GM18951 (cell line): ENCODE data around the gene TMEM109.

ENCODE experiments used
- POLR2A ChIP-seq: IDR thresholded peaks from 4 replicates; pipeline ENCODE4 v1.6.1; 2011; ENCODE audit warnings: mild to moderate bottlenecking; ENCODE audit not compliant: insufficient read length, insufficient read depth; ENCODE audit errors: extremely low read depth
- in situ Hi-C: fragments of 300-500 bp; cut with MboI; formaldehyde crosslinking; loops from one replicate; pipeline ENCODE4 v1.12.0; 2022; ENCODE audit warnings: low sequenced_read_pairs, mixed read lengths, inconsistent platforms; ENCODE audit not compliant: unreplicated experiment

TMEM109 gene

DNA sequence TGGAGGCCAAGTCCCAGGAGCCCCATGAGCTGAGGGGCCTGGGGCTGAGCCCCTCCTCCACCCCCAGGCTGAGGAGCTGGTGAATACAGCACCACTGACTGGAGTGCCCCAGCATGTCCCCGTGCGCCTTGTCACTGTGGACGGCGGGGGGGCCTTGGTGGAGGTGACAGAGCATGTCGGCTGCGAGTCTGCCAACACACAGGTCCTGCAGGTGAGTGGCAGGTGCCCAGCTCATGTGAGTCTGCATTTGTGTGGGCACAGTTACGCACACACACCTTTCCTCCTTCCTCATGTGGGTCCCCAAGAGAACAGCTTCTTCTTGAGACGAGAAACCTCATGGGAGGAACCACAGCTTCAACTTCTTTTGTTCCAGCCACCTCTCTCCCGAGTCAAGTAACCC, 18.0 kb downstream of the TMEM109 start:
- in situ Hi-C loops = no loop called here
- TF ChIP-seq POLR2A = no peak

GRCh38 chr11:60932605-60933356, 18.8 kb downstream of the TMEM109 start:
- TF ChIP-seq POLR2A = no peak
- in situ Hi-C loops = no loop called here

DNA sequence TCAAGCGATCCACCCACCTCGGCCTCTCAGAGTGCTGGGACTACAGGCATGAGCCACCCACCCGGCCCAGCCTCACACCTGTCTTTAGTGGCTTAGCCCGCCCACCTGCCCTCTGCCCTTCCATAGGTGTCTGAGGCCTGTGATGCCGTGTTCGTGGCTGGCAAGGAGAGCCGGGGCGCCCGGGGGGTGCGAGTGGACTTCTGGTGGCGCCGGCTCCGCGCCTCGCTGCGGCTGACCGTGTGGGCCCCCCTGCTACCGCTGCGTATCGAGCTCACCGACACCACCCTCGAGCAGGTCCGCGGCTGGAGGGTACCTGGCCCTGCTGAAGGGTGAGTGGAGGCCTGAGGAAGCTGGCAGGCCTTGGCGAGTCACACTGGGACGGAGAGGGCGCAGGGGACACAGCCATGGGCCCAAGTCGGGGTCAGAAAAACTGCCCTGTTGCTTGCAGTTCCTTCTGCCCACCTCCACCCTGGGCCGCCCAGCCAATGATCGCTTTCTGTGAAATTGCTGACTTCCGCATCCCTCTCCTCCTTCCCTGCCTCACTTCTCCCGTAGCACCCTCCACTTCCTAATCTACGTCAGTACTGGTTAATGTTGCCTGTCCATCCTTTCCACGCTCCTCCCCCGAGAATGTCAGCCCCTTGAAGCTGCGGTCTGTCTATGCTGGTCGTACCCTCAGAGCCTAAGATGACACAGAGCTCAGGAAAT, 19.6 kb downstream of the TMEM109 start:
- no peak for TF ChIP-seq POLR2A
- in situ Hi-C loops = no loop called here

DNA sequence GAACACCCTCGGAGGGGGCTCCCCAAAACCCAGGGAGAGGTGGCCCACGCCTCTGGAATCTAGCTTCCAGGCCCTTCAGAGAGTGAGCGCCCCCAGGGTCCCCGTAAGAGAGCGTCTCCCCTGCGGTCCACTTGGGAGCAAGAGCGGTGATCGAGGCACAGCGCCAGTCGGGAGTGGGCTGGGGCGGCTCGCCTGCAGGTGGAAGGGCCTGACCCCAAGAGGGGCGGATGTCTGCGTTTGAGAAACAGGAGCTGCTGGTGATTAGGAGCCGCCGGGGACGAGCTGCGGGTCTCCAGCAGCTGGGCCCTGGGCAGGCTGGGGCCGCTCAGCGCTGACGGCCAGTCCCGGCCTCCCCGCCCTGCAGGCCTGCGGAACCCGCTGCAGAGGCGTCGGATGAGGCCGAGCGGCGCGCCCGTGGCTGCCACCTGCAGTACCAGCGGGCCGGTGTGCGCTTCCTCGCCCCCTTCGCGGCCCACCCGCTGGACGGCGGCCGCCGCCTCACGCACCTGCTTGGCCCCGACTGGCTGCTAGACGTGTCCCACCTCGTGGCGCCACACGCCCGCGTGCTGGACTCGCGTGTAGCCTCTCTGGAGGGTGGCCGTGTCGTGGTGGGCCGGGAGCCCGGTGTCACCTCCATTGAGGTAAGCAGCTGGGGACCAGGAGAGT, 20.3 kb downstream of the TMEM109 start:
- TF ChIP-seq POLR2A = no peak
- in situ Hi-C loops = no loop called here

- in situ Hi-C loops = no loop called here
- TF ChIP-seq POLR2A = peak; percentile 7
These were observed 21.0 kb downstream of the TMEM109 start for GRCh38 chr11:60934790-60935605.

DNA sequence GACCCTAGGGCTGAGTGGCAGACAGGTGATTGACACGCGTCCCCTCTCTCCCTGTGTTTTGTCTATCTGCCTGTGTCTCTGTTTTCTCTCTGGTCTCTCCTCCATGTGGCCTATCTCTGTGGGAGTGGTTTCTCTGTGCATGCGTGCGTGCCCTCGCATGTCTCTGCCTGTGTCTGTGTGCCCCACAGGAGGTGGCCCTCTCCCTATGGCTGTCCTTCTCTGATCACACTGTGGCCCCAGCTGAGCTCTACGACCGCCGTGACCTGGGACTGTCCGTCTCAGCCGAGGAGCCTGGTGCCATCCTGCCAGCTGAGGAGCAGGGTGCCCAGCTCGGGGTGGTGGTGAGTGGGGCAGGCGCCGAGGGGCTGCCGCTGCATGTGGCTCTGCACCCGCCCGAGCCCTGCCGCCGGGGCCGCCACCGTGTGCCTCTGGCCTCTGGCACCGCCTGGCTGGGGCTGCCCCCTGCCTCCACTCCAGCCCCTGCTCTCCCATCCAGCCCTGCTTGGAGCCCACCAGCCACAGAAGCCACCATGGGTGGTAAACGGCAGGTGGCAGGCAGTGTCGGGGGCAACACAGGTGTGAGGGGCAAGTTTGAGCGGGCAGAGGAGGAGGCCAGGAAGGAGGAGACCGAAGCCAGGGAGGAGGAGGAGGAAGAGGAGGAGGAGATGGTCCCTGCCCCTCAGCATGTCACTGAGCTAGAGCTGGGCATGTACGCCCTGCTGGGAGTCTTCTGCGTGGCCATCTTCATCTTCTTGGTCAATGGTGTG, 21.9 kb downstream of the TMEM109 start:
- peak; percentile 13 for TF ChIP-seq POLR2A
- in situ Hi-C loops = no loop called here

DNA sequence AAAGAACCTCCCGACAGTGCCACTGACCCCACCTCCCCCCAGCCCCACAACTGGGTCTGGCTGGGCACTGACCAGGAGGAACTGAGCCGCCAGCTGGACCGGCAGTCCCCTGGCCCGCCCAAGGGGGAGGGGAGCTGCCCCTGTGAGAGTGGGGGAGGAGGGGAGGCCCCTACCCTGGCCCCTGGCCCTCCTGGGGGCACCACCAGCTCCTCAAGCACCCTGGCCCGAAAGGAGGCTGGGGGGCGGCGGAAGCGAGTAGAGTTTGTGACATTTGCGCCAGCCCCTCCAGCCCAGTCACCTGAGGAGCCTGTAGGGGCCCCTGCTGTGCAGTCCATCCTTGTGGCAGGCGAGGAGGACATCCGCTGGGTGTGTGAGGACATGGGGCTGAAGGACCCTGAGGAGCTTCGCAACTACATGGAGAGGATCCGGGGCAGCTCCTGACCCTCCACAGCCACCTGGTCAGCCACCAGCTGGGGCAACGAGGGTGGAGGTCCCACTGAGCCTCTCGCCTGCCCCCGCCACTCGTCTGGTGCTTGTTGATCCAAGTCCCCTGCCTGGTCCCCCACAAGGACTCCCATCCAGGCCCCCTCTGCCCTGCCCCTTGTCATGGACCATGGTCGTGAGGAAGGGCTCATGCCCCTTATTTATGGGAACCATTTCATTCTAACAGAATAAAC, 22.6 kb downstream of the TMEM109 start:
- no peak for TF ChIP-seq POLR2A
- in situ Hi-C loops = no loop called here

DNA sequence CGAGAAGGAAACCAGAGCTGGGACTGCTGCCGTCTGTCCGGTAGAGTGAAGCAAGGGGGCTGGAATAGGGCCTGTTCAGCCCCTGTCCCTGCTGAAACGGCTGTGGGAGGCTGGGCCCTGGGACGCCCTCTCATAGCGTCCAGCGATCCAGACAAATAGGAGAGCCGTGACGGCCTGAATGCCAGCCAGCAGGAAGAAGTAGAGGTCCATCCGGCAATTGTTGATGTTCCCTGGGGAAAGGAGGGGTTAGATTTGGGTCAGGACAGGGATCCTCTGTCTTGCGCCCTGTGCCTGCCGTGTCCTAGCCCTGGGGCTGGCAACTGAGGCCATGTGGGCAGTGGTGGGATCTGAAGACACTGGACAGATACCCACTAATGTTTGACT, 23.2 kb downstream of the TMEM109 start:
- in situ Hi-C loops = no loop called here
- TF ChIP-seq POLR2A = no peak

- no peak for TF ChIP-seq POLR2A
- in situ Hi-C loops = no loop called here
These were observed 23.9 kb downstream of the TMEM109 start for GRCh38 chr11:60937811-60938210.

DNA sequence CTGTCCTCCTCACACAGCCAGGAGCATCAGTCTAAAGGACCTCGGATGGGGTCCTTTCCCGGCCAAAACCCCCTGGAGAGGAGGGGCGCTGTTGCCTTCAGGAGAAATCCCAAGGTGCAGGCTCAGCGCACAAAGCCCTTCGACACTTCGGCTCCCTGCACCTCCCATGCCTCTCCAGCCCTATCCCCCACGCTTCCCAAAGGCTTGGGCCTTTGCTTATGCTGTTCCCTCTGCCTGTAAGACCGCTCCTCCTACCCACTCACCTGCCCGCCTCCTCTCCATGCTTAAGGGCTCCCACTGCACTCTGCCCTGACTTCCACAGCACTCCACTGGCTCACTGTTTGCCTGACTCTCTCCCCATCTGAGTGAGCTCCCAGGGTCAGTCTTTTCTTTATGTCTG, 24.5 kb downstream of the TMEM109 start:
- in situ Hi-C loops = no loop called here
- TF ChIP-seq POLR2A = no peak

- TF ChIP-seq POLR2A = no peak
- in situ Hi-C loops = no loop called here
These were observed 25.3 kb downstream of the TMEM109 start for GRCh38 chr11:60939301-60939700.

DNA sequence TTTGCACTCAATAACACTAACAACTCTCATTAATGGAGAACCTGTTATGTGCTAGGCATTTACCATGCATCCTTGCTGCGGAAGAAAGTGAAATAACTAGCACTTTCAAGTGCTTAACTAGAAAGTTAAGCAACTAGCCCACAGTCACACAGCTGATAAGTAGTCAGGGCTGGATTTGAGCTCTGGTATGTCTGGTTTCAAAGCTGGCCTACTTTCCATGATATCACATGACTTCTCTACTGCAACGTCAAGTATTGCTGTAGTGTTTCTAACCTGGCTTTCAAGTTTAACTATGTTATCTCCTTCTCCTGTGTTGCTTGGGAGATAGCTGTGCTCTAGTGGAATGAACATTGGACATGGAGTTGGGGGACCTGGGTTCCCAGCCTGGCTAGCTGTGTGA, 25.9 kb downstream of the TMEM109 start:
- no peak for TF ChIP-seq POLR2A
- in situ Hi-C loops = no loop called here

GRCh38 chr11:60941371-60942119, 27.6 kb downstream of the TMEM109 start:
- TF ChIP-seq POLR2A = no peak
- in situ Hi-C loops = no loop called here
